HG02840 (cell line): ENCODE data around the gene GNB2.

Source experiments
- ATAC-seq: cut with Tn5 transposase; IDR thresholded peaks from one replicate; pipeline ENCODE4 v1.9.1; 2021; ENCODE audit warnings: mild to moderate bottlenecking, moderate library complexity, moderate number of reproducible peaks; ENCODE audit not compliant: unreplicated experiment, low FRiP score

The GNB2 gene

GRCh38 chr7:100673302-100673941 lies at the start of gene GNB2:
Gene GNB2 (plus strand): TSS chr7:100673740. CDS start chr7:100676266, 2,526 bp downstream.
- peak; percentile 66 for ATAC-seq

GRCh38 chr7:100623951-100624824 lies 49.4 kb upstream of the GNB2 start:
- no peak for ATAC-seq

GRCh38 chr7:100626055-100626454 lies 47.5 kb upstream of the GNB2 start:
- ATAC-seq, result no peak

- peak; percentile 51 for ATAC-seq
These were observed 46.9 kb upstream of the GNB2 start for GRCh38 chr7:100626530-100627237.

- no peak for ATAC-seq
These were observed 46.3 kb upstream of the GNB2 start for GRCh38 chr7:100627238-100627549.

- no peak for ATAC-seq
These were observed 44.3 kb upstream of the GNB2 start for GRCh38 chr7:100629117-100629716.

- no peak for ATAC-seq
These were observed 43.5 kb upstream of the GNB2 start for GRCh38 chr7:100630066-100630465.

GRCh38 chr7:100632951-100633717 lies 40.4 kb upstream of the GNB2 start:
- no peak for ATAC-seq

- no peak for ATAC-seq
These were observed 33.5 kb upstream of the GNB2 start for GRCh38 chr7:100639995-100640516.

GRCh38 chr7:100640517-100641440 lies 32.8 kb upstream of the GNB2 start:
- ATAC-seq, result no peak

GRCh38 chr7:100641463-100641859 lies 32.1 kb upstream of the GNB2 start, which contains the start of gene TFR2:
Gene TFR2 (minus strand): TSS chr7:100641552. CDS start chr7:100641509, 43 bp downstream.
- ATAC-seq, result no peak

- no peak for ATAC-seq
These were observed 31.5 kb upstream of the GNB2 start for GRCh38 chr7:100641860-100642533.

GRCh38 chr7:100642534-100642907 lies 31.0 kb upstream of the GNB2 start:
- ATAC-seq, result no peak

- ATAC-seq, result no peak
These were observed 23.5 kb upstream of the GNB2 start for GRCh38 chr7:100649826-100650565.

- ATAC-seq, result no peak
These were observed 18.4 kb upstream of the GNB2 start for GRCh38 chr7:100654908-100655831.

GRCh38 chr7:100655908-100656674 lies 17.4 kb upstream of the GNB2 start, which contains the start of gene ACTL6B:
Gene ACTL6B (minus strand): TSS chr7:100656448. CDS start chr7:100656354, 94 bp downstream.
- ATAC-seq, result no peak
